OCI-LY7 (cell line): ENCODE measurements around the gene GPRC5D. TPM values are rescaled to one million over a fixed set of nuclear protein-coding genes. Genes with fewer than 3 reads are reported as not detected.

Source experiments
- BruUV-seq: library from RNA; stranded (reverse); fragments of 400-500 nt; replicated peaks from 2 replicates; lab custom pipeline; 2021; lab: Mats Ljungman, UMichigan
- CTCF ChIA-PET: fragments of 300-600 bp; sonication (Branson Sonifier 250); formaldehyde crosslinking; loops from one replicate; lab custom pipeline; 2022; ENCODE audit warnings: antibody characterized with exemption; ENCODE audit not compliant: unreplicated experiment; lab: Charles Lee
- POLR2A ChIA-PET: fragments of 300-600 bp; sonication (Branson Sonifier 250); formaldehyde crosslinking; loops from one replicate; lab custom pipeline; 2022; ENCODE audit warnings: antibody characterized with exemption; lab: Charles Lee
- DNase-seq: peaks from one replicate; pipeline ENCODE4 v3.0.0-alpha.2; 2015; ENCODE audit warnings: low spot score
- H2AFZ ChIP-seq: fragments of 200-600 bp; sonication (generic), shearing (Covaris generic); 2 replicates; pipeline ENCODE4 v1.6.1; 2014; ENCODE audit warnings: mild to moderate bottlenecking, antibody characterized with exemption, low read length, moderate library complexity
- H3K27ac ChIP-seq: fragments of 200-600 bp; sonication (generic); 2 replicates; pipeline ENCODE4 v1.5.1; 2014; ENCODE audit warnings: mixed run types, low read depth, mild to moderate bottlenecking, moderate library complexity, low read length, inconsistent platforms; ENCODE audit not compliant: poor library complexity, severe bottlenecking
- H3K36me3 ChIP-seq: fragments of 200-600 bp; sonication (generic); 2 replicates; pipeline ENCODE4 v1.6.1; 2014; ENCODE audit warnings: mild to moderate bottlenecking, antibody characterized with exemption, low read length, moderate library complexity, mixed read lengths; ENCODE audit not compliant: insufficient read depth
- H3K4me1 ChIP-seq: fragments of 200-600 bp; sonication (generic); 2 replicates; pipeline ENCODE4 v1.5.1; 2014; ENCODE audit warnings: mild to moderate bottlenecking, low read length; ENCODE audit not compliant: insufficient read depth, poor library complexity, severe bottlenecking
- H3K4me2 ChIP-seq: fragments of 200-600 bp; sonication (generic); 2 replicates; pipeline ENCODE4 v1.6.1; 2014; ENCODE audit warnings: mild to moderate bottlenecking, low read length
- H3K4me3 ChIP-seq: fragments of 200-600 bp; sonication (generic); 2 replicates; pipeline ENCODE4 v1.5.1; 2014; ENCODE audit warnings: mild to moderate bottlenecking, low read depth, low read length; ENCODE audit not compliant: poor library complexity, severe bottlenecking
- H3K79me2 ChIP-seq: fragments of 200-600 bp; sonication (generic); 2 replicates; pipeline ENCODE4 v1.6.1; 2016; ENCODE audit warnings: low read depth, mild to moderate bottlenecking, low read length, moderate library complexity, mixed read lengths; ENCODE audit not compliant: insufficient read depth
- H3K9me2 ChIP-seq: fragments of 200-600 bp; sonication (generic); 2 replicates; pipeline ENCODE4 v1.6.1; 2016; ENCODE audit warnings: mild to moderate bottlenecking, low read length, mixed read lengths; ENCODE audit not compliant: insufficient read depth
- H3K9me3 ChIP-seq: fragments of 200-600 bp; sonication (generic); 2 replicates; pipeline ENCODE4 v1.6.1; 2014; ENCODE audit warnings: mild to moderate bottlenecking, mixed run types, low read length, mixed read lengths
- H4K20me1 ChIP-seq: fragments of 200-600 bp; sonication (generic); 2 replicates; pipeline ENCODE4 v1.6.1; 2014; ENCODE audit warnings: mild to moderate bottlenecking, antibody characterized with exemption, low read length, moderate library complexity, mixed read lengths; ENCODE audit not compliant: insufficient read depth
- CTCF ChIP-seq: fragments of 200-600 bp; sonication (generic); conservative IDR thresholded peaks from 2 replicates; pipeline ENCODE4 v1.5.1; 2014; ENCODE audit warnings: mild to moderate bottlenecking, antibody characterized with exemption, low read length, moderate library complexity, mixed read lengths
- EZH2phosphoT487 ChIP-seq: fragments of 200-600 bp; sonication (generic); IDR thresholded peaks from 2 replicates; pipeline ENCODE4 v1.6.1; 2018; ENCODE audit warnings: low read depth, borderline replicate concordance, mild to moderate bottlenecking, mixed run types, antibody characterized with exemption, low read length, moderate library complexity, mixed read lengths
- intact Hi-C: fragments of 100-400 bp; cut with micrococcal nuclease; formaldehyde crosslinking; loops from one replicate; pipeline ENCODE4 v1.10.0; 2022; ENCODE audit not compliant: unreplicated experiment
- total RNA-seq, 2 experiments: library from RNA; depleted of rRNA in 1 of 2; stranded (reverse); fragments of >200 nt in 1 of 2; shearing (Covaris generic) in 1 of 2; gene quantifications; 2 replicates each; pipeline ENCODE4 v1.2.3, GENCODE V29; 2014 to 2022

GPRC5D gene
- total RNA-seq, 2 experiments from 2014 or later: not detected

- BruUV-seq: no TSS peak
- CTCF ChIA-PET: no interaction called here
Observed at GRCh38 chr12:12964255-12964654, 12.3 kb upstream of the GPRC5D start.

GRCh38 chr12:12960639-12961209 is 8.8 kb upstream of the GPRC5D start:
- ChIA-PET POLR2A (no interaction called here), CTCF (no interaction called here)
- no peaks in the 10 kb centered on the region for H3K79me2 ChIP-seq
- no peaks in the 10 kb centered on the region for H4K20me1 ChIP-seq
- no TSS peak for BruUV-seq
- intact Hi-C loops: no loop called here
- H3K9me2 ChIP-seq: no peaks in the 10 kb centered on the region
- no peak overlapping the region for H3K27ac ChIP-seq
- no peaks in the 10 kb centered on the region for H3K36me3 ChIP-seq
- H3K4me2 ChIP-seq: no peak overlapping the region
- H2AFZ ChIP-seq: no peak overlapping the region
- H3K9me3 ChIP-seq: no peaks in the 10 kb centered on the region
- no peak overlapping the region for H3K4me3 ChIP-seq
- TF ChIP-seq CTCF: no peak
- TF ChIP-seq EZH2phosphoT487: no peak
- DNase-seq: no peak
- no peaks in the 10 kb centered on the region for H3K4me1 ChIP-seq

More at GRCh38 chr12:12964255-12964654, 12.3 kb upstream of the GPRC5D start:
- Histone ChIP-seq H4K20me1 (no peaks in the 10 kb centered on the region), H3K4me3 (no peak overlapping the region), H3K4me2 (no peak overlapping the region), H3K27ac (no peak overlapping the region), H3K4me1 (no peaks in the 10 kb centered on the region), H2AFZ (no peak overlapping the region), H3K79me2 (no peaks in the 10 kb centered on the region), H3K9me2 (no peaks in the 10 kb centered on the region), H3K36me3 (no peaks in the 10 kb centered on the region), H3K9me3 (no peaks in the 10 kb centered on the region)
- TF ChIP-seq CTCF (no peak), EZH2phosphoT487 (no peak)
- intact Hi-C loops: no loop called here
- POLR2A ChIA-PET: no interaction called here
- no peak for DNase-seq

GRCh38 chr12:12958886-12959285 is 6.9 kb upstream of the GPRC5D start:
- no peak overlapping the region for H3K27ac ChIP-seq
- CTCF ChIA-PET: no interaction called here
- H3K9me2 ChIP-seq: no peaks in the 10 kb centered on the region
- POLR2A ChIA-PET: no interaction called here
- intact Hi-C loops: no loop called here
- H2AFZ ChIP-seq: no peak overlapping the region
- no peaks in the 10 kb centered on the region for H3K9me3 ChIP-seq
- no peaks in the 10 kb centered on the region for H3K36me3 ChIP-seq
- TF ChIP-seq CTCF (no peak), EZH2phosphoT487 (no peak)
- no peaks in the 10 kb centered on the region for H4K20me1 ChIP-seq
- BruUV-seq: no TSS peak
- no peak overlapping the region for H3K4me3 ChIP-seq
- no peaks in the 10 kb centered on the region for H3K4me1 ChIP-seq
- no peaks in the 10 kb centered on the region for H3K79me2 ChIP-seq
- no peak for DNase-seq
- no peak overlapping the region for H3K4me2 ChIP-seq
